Measurements from ENCODE around the gene ACTR3C. TPM values are rescaled to one million over a fixed set of nuclear protein-coding genes. Genes with fewer than 3 reads are reported as not detected.
"Not testable (repeated sequence)": the region's sequence is repeated elsewhere in the genome, so short reads cannot be mapped to it uniquely, and the experiment has no call there.

Gene ACTR3C
- total RNA-seq, 1 donor from 2014 or later = 5.3 TPM

GRCh38 chr7:150290317-150290716 is 33.0 kb downstream of the ACTR3C start:
- not testable (repeated sequence) for DNase-seq (ENCODE audit: low spot score in 2 of 2); FAIRE-seq

- not testable (repeated sequence) for FAIRE-seq; DNase-seq (ENCODE audit: low spot score in 2 of 2)
Measured at GRCh38 chr7:150288816-150289215, 34.5 kb downstream of the ACTR3C start.

- FAIRE-seq; DNase-seq (ENCODE audit: low spot score in 2 of 2): not testable (repeated sequence)
Measured at GRCh38 chr7:150287815-150288214, 35.5 kb downstream of the ACTR3C start.

GRCh38 chr7:150285849-150286754 is 37.2 kb downstream of the ACTR3C start:
- not testable (repeated sequence) for DNase-seq (ENCODE audit: low spot score in 2 of 2); FAIRE-seq

GRCh38 chr7:150283608-150284007 is 39.7 kb downstream of the ACTR3C start:
- not testable (repeated sequence) for FAIRE-seq; DNase-seq (ENCODE audit: low spot score in 2 of 2)

- not testable (repeated sequence) for DNase-seq (ENCODE audit: low spot score in 2 of 2)
- FAIRE-seq = peak; percentile 63
Measured at GRCh38 chr7:150283111-150283510, 40.2 kb downstream of the ACTR3C start.

- DNase-seq (ENCODE audit: low spot score in 2 of 2); FAIRE-seq: not testable (repeated sequence)
Measured at GRCh38 chr7:150281681-150282403, 41.5 kb downstream of the ACTR3C start.

- DNase-seq (ENCODE audit: low spot score in 2 of 2); FAIRE-seq: not testable (repeated sequence)
Measured at GRCh38 chr7:150278383-150278782, 45.0 kb downstream of the ACTR3C start.

GRCh38 chr7:150276132-150276695 is 47.1 kb downstream of the ACTR3C start:
- DNase-seq (ENCODE audit: low spot score in 2 of 2) (peak in 1 of 2 donors; percentile 19), FAIRE-seq (peak; percentile 36)

- DNase-seq (ENCODE audit: low spot score in 2 of 2); FAIRE-seq: not testable (repeated sequence)
Measured at GRCh38 chr7:150271898-150272297, 51.4 kb downstream of the ACTR3C start.

GRCh38 chr7:150270101-150270824 is 53.1 kb downstream of the ACTR3C start:
- not testable (repeated sequence) for DNase-seq (ENCODE audit: low spot score in 2 of 2); FAIRE-seq

GRCh38 chr7:150268798-150269197 is 54.5 kb downstream of the ACTR3C start:
- DNase-seq (ENCODE audit: low spot score in 2 of 2); FAIRE-seq: not testable (repeated sequence)

GRCh38 chr7:150268287-150268686 is 55.1 kb downstream of the ACTR3C start:
- FAIRE-seq; DNase-seq (ENCODE audit: low spot score in 2 of 2): not testable (repeated sequence)

GRCh38 chr7:150266953-150267665 is 56.2 kb downstream of the ACTR3C start:
- not testable (repeated sequence) for FAIRE-seq; DNase-seq (ENCODE audit: low spot score in 2 of 2)

- not testable (repeated sequence) for DNase-seq (ENCODE audit: low spot score in 2 of 2); FAIRE-seq
Measured at GRCh38 chr7:150262656-150263055, 60.7 kb downstream of the ACTR3C start.

GRCh38 chr7:150247745-150248144 is 75.6 kb downstream of the ACTR3C start:
- not testable (repeated sequence) for DNase-seq (ENCODE audit: low spot score in 2 of 2); FAIRE-seq

- DNase-seq (ENCODE audit: low spot score in 2 of 2); FAIRE-seq: not testable (repeated sequence)
Measured at GRCh38 chr7:150245208-150245607, 78.1 kb downstream of the ACTR3C start.

- DNase-seq (ENCODE audit: low spot score in 2 of 2); FAIRE-seq: not testable (repeated sequence)
Measured at GRCh38 chr7:150242935-150243334, 80.4 kb downstream of the ACTR3C start.

- not testable (repeated sequence) for FAIRE-seq
Measured at GRCh38 chr7:150225444-150225843, 97.9 kb downstream of the ACTR3C start.

More at GRCh38 chr7:150225444-150225843, 97.9 kb downstream of the ACTR3C start:
- not testable (repeated sequence) for DNase-seq (ENCODE audit: low spot score in 2 of 2)
